Lung (tissue), 12 donors: ENCODE results near the gene PLBD2. TPM values are rescaled to one million over a fixed set of nuclear protein-coding genes. Genes with fewer than 3 reads are reported as not detected.
A peak's percentile ranks its signal among the peaks of the same experiment; 100 is the strongest.

Experiments
- ATAC-seq: fragments of 200-7000 bp; cut with Tn5 transposase; one replicate; pipeline ENCODE4 v1.9.1; 2020; ENCODE audit warnings: moderate number of reproducible peaks; ENCODE audit not compliant: insufficient read depth, low FRiP score
- DNase-seq, 3 donors: peaks; one replicate each; pipeline ENCODE4 v3.0.0-alpha.2; 2013 to 2017
- H3K27ac ChIP-seq, 2 donors: one replicate each; pipeline ENCODE4 v1.5.1; 2013; ENCODE audit warnings: mild to moderate bottlenecking in 2 of 2, moderate library complexity in 2 of 2, control low read depth in 1 of 2, inconsistent platforms in 1 of 2, low read depth in 1 of 2, low read length in 1 of 2
- H3K27me3 ChIP-seq, 3 donors: one replicate each; pipeline ENCODE4 v1.5.1; 2013; ENCODE audit warnings: low read length in 2 of 3; ENCODE audit not compliant: control insufficient read depth in 3 of 3, insufficient read depth in 3 of 3
- H3K36me3 ChIP-seq, 4 donors: one replicate each; pipeline ENCODE4 v1.5.1; 2013; ENCODE audit warnings: low read length in 4 of 4, mild to moderate bottlenecking in 1 of 4, moderate library complexity in 1 of 4; ENCODE audit not compliant: control insufficient read depth in 4 of 4, insufficient read depth in 4 of 4
- H3K4me1 ChIP-seq, 5 donors: one replicate each; pipeline ENCODE4 v1.5.1; 2013; ENCODE audit warnings: low read length in 5 of 5, mild to moderate bottlenecking in 2 of 5, moderate library complexity in 1 of 5; ENCODE audit not compliant: control insufficient read depth in 5 of 5, insufficient read depth in 5 of 5
- H3K4me3 ChIP-seq: one replicate; pipeline ENCODE4 v1.5.1; 2013; ENCODE audit warnings: mild to moderate bottlenecking, control low read depth, moderate library complexity
- H3K9ac ChIP-seq, 2 donors: one replicate each; pipeline ENCODE4 v1.5.1; 2013; ENCODE audit warnings: low read length in 2 of 2, control low read depth in 1 of 2; ENCODE audit not compliant: insufficient read depth in 1 of 2
- H3K9me3 ChIP-seq, 4 donors: one replicate each; pipeline ENCODE4 v1.5.1; 2013; ENCODE audit warnings: low read length in 3 of 4, mild to moderate bottlenecking in 1 of 4, moderate library complexity in 1 of 4; ENCODE audit not compliant: control insufficient read depth in 4 of 4, insufficient read depth in 3 of 4
- WGBS, 2 donors: extraction: QIAGEN DNeasy Blood & Tissue Kit; methylation state at CpG; one replicate each; pipeline ENCODE4 v1.1.7; 2013; 5-methylcytosine and 5-hydroxymethylcytosine counted together
- polyA plus RNA-seq, 2 donors: library from polyadenylated mRNA; stranded (reverse); fragments of 200-250 nt; gene quantifications; one replicate each; pipeline ENCODE4 v1.2.1, GENCODE V29; 2013
- total RNA-seq, 2 donors: library from RNA; depleted of rRNA in 1 of 2; stranded (reverse); fragments of >200 nt in 1 of 2; gene quantifications; one replicate each; pipeline ENCODE4 v1.2.1, GENCODE V29; 2014 to 2021
- TF ChIP-seq, protein P1 (sequence below): IDR thresholded peaks from 2 replicates; pipeline ENCODE4 v1.5.1; 2012; ENCODE audit warnings: mild to moderate bottlenecking; ENCODE audit errors: control extremely low read depth, extremely low read depth
- donor health status: control.
- donor health status: control.
- donor health status: Bipolar disorder and iron deficiency.
- donor health status: healthy.
- donor health status: DM: yes; HTN: yes; CAD: no.

PLBD2 gene
- total and polyA plus RNA-seq, 4 donors: 16.4 to 48.9 (median 21.6) TPM

DNA sequence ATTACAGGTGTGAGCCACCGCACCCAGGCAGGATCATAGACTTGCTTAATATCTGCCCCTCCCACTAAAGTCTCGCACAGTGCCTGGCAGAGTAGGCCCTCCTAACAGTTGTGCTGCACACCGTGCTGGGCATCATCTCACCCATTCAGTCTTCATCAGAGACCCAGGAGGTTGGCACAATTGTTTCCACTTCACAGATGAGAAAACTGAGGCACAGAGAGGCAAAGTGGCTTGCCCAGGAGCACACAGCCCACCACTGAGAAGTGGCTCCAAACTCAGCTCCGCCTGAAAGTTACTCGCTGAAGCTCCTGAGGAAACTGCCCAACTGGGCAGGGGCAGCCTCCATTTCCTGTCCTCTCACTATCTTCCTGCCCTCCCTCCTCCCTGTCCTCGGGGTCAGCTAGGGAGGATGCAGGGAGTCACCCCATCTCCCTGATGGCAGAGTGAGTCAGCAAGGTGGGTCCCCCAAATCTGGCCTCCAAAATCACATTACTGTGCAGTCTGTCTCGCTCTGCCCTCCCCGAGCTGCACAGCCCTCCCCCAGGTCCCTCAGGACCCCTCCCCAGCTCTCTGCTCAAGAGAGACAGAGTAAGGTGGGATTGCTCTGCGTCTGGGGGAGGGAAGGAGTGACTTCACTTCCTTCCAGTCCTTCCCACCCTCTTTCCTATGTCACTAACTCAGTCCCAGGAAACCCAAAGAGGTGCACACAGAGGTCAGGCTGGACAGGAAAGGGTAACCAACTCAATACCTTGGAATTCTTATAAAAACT, 29.2 kb upstream of the PLBD2 start:
- peak overlapping the region in 1 of 2 donors; percentile 35 for H3K27ac ChIP-seq
- ATAC-seq: no peak
- DNase-seq: no peak
- H3K9me3 ChIP-seq: no peaks in the 10 kb centered on the region
- 82 to 85% methylated on average over 9 of the region's 9 CpGs for WGBS, 2 donors
- H3K9ac ChIP-seq: no peak overlapping the region
- H3K4me3 ChIP-seq: no peak overlapping the region
- H3K4me1 ChIP-seq: peaks cover 0 to 20% (median under 1%) of the 10 kb centered on the region in 5 donors
- H3K27me3 ChIP-seq: no peaks in the 10 kb centered on the region
- TF ChIP-seq, protein P1, sequence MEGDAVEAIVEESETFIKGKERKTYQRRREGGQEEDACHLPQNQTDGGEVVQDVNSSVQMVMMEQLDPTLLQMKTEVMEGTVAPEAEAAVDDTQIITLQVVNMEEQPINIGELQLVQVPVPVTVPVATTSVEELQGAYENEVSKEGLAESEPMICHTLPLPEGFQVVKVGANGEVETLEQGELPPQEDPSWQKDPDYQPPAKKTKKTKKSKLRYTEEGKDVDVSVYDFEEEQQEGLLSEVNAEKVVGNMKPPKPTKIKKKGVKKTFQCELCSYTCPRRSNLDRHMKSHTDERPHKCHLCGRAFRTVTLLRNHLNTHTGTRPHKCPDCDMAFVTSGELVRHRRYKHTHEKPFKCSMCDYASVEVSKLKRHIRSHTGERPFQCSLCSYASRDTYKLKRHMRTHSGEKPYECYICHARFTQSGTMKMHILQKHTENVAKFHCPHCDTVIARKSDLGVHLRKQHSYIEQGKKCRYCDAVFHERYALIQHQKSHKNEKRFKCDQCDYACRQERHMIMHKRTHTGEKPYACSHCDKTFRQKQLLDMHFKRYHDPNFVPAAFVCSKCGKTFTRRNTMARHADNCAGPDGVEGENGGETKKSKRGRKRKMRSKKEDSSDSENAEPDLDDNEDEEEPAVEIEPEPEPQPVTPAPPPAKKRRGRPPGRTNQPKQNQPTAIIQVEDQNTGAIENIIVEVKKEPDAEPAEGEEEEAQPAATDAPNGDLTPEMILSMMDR: no peak
- peaks cover 0 to 35% (median 2%) of the 10 kb centered on the region in 4 donors for H3K36me3 ChIP-seq

DNA sequence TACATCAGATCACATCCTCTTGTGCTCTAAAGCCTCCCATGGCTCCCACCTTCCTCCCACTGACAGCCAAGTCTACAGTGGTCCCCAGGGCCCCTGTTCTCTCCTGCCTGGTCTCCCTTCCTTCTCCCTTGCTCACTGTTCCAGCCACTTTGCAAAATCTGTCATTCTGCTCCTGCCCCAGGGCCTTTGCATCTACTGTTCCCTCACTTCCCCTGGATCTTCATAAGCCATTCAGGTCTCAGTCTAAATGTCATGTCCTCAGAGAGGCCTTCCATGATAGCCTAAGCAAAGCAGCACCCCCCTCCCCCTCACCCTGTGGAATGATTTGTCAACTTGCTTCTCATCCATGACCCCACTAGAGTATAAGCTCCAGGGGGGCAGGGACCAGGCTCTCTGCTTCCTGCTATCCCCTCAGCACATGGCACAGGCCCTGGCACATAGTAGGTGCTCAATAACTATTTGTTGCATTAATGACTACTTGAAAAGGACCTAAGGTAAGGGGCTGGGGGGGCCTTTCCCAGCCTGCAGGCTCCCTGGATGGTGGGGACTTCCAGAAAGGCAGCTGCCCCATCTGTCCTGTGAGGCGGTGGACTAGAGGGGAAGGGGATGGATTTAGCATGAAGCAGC, 28.5 kb upstream of the PLBD2 start:
- no peak overlapping the region for H3K9ac ChIP-seq
- TF ChIP-seq, protein P1: no peak
- ATAC-seq (no peak), DNase-seq (no peak)
- WGBS, 2 donors: 93 to 100% methylated on average over 1 of the region's 1 CpG
- peaks cover 0 to 20% (median 4%) of the 10 kb centered on the region in 5 donors for H3K4me1 ChIP-seq
- no peak overlapping the region for H3K4me3 ChIP-seq
- H3K27ac ChIP-seq: no peak overlapping the region
- no peaks in the 10 kb centered on the region for H3K9me3 ChIP-seq
- H3K36me3 ChIP-seq: peaks cover 0 to 35% (median 2%) of the 10 kb centered on the region in 4 donors
- no peaks in the 10 kb centered on the region for H3K27me3 ChIP-seq

DNA sequence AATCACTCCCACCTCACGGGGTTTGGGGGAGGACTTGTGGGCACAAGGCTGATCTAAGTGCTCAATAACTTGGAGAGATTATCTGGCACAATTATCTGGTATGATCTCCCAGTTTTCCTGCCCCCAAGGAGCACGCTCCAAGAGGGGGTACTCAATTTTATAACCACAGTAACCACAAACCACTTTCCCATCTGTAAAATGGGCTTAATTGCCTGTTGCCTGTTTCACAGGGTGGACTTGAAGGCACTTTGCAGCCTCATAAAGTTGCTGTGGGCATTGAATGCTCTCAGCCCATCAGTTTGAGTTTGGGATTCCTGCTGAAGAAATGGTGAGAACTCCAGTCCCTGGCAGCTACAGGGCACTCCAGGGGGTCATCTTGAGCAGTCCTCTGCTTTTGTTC, 27.9 kb upstream of the PLBD2 start:
- WGBS, 2 donors: 94 to 98% methylated on average over 2 of the region's 2 CpGs
- DNase-seq (no peak), ATAC-seq (no peak)
- Histone ChIP-seq H3K27me3 (no peaks in the 10 kb centered on the region), H3K9me3 (no peaks in the 10 kb centered on the region), H3K4me1 (peaks cover 0 to 21% (median 4%) of the 10 kb centered on the region in 5 donors), H3K36me3 (peaks cover 0 to 35% (median 2%) of the 10 kb centered on the region in 4 donors), H3K27ac (no peak overlapping the region), H3K4me3 (no peak overlapping the region), H3K9ac (no peak overlapping the region)
- TF ChIP-seq, protein P1: no peak
